GM19240 (cell line): ENCODE results near the gene OXLD1.

Experiments used
- DNase-seq: peaks from one replicate; pipeline ENCODE4 v3.0.0; 2011; ENCODE audit warnings: low spot score; ENCODE audit not compliant: insufficient read length

The OXLD1 gene

DNA sequence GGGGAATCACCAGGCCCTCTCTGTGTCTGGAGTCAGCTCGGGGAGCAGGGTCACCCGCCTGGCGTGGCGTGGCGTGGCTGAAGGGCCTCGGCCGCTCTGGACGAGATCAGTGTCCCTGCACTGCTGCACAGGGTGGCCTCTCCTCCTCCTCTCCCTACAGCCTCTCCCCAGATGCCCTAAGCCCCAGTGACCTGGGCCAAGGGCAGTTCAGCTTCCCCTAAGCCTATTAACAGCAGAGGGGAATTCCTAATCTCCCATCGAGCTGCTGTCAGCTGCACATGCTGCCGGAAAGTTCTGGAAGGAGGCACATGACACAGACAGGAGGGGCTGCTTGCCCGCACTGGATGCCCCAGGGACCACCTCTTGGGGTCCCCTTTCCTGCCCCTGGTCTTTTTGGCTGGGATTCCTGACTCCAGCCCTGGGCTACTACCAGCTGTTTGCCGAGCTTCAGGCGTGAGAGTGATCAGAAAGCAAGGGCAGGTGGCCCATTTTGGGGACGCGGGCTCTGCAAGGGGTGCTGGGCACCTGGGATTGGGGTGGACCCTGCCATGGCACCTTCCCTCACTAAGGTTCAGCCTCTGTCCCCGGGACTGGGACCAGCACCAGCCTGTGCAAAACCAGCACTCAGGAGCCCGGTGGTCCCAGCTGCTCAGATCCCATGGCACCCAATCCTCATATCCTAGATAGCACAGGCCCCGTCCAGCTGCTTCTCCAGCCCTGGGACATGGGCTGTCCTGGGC lies 10.9 kb downstream of the OXLD1 start:
- no peak for DNase-seq

DNA sequence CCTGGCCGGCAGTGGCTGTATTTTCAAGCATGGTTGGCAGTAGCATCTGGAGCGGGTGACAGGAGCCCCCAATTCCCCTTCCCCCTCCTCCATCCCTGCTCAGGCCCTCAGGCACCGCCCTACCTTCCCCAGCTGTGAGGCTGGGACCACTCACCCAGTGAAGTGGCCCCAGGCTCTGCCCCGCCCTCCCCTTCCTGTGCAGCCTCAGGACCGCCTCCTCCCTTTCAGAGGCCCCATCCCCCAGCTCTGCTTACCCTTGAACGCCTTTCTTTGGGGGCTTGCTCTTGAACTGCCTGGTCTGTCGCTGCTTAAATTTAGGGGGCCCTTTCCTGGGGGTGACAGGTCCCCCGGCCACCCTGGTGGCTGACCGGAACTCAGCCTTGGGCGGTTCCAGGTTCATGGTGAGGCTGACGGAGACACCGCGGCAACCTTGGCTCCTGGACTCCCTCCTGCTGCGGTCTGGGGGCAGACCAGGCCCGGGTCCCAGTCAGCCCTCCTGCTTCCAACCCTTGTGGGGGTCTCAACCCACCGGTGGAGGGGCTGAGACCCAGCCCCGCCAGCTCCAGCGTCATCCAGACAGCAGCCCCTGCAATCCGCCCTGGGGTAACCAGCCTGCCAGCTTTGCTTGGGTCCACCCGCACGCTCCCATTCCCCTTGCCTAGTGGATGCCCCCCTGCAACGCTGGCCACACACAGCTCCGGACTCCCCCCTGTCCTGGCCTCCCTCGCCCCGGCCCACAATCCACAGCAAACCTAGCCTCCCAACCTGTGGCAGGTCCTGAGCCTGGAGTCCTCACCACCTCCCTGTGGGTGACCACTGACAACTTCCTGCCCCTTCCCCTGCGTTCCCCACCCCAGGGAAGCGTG lies 13.3 kb downstream of the OXLD1 start:
- peak; percentile 57 for DNase-seq

DNA sequence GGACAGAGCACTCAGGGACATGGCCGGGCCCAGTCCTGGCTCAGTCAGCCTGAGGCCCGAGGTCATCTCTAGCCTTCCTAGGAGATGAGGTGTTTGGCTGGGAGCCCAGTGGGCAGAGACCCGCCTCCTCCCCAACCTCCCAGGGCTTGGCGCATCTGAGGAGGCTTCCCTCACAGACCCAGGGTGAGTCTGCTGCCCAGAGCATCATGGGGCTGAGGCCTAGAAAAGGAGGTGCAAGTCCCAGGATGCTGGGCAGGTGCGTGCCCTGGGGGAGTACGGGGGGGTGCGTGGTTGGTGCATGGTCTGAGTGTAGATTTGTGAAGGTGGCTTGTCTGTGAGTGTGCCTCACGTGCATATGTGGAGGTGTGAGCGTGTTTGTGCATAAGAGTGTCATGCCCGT lies 14.7 kb downstream of the OXLD1 start:
- no peak for DNase-seq

DNA sequence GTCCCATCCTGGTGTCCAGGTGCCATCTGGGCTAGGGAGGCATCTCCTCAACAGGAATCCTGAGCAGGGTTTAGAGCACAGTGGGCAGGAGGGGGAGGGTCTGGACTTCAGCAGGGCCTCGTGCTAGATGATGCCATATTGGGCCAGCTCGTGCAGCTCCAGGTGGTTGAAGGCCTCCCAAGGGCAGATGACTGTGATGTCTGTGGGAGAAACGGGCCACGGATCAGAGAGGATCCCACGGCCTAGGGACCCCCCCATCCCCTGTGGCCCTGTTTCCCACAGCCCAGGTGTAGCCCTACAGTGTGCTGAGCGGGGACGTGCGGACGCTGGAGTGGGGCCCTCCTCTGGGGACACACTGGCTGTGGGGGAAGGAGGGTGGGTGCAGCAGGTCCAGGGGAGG lies 15.5 kb downstream of the OXLD1 start:
- DNase-seq = no peak

DNA sequence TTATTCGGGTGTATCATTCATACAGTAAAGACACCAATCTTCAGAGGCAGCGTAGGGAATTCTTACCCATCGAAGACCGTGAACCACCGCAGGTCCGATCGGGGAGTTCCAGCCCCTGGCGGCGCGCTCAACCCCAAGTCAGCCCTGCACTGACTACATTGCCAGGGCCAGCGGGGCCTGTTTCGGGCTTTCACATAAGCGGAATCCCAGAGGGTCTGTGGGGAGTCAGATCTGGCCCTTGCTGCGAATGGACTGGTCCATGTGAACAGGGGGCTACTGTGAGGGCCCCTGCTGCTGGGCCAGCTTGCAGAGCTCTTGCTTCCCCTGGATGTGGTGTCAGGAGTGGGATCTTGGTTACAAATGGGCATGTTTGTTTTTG lies 17.7 kb downstream of the OXLD1 start:
- DNase-seq = no peak

DNA sequence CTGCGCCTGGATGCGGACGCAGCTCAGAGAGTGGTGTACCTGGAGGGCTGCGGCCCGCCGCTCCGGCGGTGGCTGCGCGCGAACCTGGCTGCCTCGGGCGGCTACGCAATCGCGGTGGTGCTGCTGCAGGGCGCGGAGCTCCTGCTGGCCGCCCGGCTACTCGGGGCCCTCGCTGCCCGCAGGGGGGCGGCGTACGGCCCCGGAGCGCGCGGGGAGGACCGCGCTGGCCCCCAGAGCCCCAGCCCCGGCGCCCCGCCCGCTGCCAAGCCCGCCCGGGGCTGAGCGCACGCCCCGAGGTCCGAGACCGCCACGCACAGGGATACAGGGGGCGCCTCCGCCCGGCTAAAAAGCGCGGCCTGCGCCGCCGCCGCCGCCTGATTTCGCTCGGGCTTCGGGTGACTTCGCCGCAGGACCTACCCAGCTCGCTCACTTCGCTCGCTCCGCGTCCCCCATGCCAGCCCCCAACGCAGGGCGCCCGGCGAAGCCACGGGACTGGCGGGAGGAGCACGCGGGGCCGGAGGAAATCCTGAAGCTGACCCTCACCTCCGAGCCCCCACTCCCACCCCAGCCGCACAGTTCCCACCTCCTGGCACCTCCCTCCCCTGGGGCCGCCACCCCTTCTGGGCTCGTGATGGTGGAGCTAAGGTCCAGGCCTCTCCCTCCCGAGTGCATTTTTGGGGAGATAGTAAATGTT lies 18.2 kb downstream of the OXLD1 start:
- DNase-seq = no peak

DNA sequence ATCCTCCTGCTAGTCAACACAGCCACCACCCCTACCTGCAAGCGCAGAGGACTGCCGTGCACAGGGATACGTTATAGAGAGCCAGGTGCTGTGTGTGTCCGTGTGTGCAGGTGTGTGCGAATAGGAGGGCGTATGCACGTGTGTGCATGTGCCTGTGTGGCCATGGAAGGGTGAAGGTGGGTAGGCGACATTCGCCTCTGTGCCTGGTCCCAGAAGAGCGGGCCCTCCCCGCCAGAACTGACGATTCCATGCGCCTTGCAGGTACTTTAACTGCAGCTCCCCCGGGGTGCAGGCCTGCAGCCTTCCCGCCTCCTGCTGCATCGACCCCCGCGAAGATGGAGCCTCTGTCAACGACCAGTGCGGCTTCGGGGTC lies 18.8 kb downstream of the OXLD1 start:
- DNase-seq = no peak

DNA sequence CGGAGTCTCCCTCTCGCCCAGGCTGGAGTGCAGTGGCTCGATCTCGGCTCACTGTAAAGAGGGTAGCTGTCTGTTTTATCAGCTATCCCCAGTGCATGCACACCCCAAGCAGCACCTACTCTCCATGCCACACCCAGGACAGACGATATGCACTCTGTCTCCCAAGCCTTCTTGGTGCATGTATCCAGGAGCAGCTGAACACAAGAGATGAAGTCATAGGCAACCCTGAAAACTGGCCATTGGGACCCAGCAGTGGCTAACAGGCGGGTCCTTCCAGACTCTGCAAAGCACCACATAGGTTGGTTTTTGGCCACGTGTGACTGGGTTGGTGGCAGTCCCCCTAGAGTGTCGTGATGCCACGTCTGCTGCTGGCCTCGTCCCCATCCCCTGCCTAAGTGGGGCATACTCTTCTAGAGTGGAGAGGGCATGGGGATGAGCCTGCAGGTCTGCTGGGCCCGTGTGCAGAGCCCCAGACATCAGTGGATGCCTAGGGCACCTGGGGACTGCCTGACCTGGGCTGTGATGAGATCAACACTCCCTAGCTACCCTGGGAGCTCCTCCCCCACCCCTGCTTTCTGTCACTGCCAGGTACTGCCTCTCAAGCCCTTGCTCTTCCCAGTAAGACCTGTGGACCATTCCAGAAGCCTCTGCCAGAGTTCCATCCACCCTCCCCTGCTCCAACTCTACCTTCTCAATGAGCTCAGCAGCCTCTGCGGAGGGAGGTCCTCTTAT lies 19.4 kb downstream of the OXLD1 start:
- no peak for DNase-seq

DNA sequence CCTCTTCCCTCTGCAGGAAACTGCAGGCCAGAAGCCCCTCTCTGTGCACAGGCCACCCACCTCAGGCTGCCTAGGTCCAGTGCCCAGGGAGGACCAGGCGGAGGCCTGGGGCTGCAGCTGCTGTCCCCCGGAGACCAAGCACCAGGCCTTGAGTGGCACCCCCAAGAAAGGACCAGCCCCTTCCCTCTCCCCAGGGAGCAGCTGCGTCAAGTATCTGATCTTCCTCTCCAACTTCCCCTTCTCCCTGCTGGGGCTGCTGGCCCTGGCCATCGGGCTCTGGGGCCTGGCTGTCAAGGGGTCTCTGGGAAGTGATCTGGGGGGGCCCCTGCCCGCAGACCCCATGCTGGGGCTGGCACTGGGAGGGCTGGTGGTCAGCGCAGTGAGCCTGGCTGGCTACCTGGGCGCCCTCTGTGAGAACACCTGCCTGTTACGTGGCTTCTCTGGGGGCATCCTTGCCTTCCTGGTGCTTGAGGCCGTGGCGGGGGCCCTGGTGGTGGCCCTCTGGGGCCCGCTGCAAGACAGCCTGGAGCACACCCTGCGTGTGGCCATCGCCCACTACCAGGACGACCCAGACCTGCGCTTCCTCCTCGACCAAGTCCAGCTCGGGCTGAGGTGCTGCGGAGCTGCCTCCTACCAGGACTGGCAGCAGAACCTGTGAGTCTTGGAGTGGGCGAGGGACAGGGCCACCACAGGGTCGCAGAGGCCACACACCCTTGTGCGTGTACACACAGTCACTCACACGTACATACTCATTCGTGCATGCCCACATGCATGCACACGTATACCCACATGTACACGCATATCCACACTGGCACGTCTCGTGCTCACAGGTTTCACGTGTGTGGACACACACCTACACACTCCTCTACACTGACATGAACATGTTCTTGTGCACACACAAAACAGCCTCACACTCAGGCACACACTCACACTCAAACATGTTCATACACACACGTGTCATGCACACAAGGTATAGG lies 21.1 kb downstream of the OXLD1 start:
- DNase-seq = no peak

DNA sequence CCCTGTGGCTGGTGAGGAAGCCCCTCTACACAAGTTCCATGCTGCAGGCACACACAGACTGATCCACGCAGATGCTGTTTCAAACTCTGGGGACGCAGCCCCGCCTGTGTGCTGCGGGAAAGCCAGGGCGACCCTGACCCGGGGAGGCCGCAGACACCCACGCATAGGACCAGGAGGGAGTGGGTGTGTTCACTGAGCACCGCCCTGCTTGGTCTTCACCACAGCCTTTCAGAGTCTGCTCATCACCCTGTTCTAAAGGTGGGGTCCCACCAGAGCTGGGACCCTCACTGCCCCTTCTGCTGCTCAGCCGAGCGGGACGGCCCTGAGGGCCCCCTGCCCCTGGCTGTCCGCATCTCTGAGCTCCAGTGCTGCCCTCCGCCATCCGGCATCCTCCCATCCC lies 21.9 kb downstream of the OXLD1 start:
- no peak for DNase-seq

DNA sequence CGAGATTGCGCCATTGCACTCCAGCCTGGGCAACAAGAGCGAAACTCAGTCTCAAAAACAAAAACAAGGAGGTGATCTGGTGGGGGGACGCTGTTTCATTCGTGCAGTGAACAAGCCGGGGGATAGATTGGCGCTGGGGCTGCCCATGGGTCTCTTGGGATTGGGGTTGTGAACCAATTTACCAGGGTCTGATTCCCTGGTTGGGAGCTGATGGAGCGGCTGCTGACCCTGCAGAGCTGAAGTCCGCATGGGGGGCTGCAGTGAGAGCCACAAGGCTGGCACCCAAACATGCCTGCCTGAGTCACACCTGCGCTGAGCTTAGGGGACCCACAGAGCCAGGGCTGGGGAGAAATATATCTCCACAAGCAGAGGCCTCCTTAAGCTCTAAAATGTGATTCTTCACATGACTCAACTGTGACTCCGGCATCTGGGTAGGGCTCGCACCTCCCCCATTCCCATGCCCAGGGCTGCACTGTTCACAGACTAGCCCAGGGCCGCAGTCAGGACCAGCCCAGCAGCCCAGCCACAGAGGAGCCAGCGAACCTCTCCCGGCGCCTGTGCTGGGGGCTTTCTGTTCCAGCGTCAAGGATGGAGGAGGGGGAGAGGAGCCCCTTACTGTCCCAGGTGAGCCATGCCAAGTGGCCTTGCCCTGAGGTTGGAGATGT lies 24.4 kb downstream of the OXLD1 start:
- no peak for DNase-seq

DNA sequence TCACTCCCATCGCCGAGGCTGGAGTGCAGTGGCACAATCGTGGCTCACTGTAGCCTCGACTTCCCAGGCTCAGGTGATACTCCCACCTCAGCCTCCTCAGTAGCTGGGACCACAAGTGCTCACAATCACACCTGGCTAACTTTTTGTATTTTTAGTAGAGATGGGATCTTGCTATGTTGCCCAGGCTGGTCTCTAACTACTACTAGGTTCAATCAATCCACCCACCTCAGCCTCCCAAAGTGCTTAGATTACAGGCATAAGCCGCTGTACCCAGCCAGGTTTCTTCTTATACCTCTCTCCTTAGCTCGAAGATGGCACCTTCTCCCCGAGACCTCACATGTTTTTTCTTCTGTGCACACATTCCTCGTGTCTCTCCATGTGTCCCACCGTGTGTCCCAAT lies 26.4 kb downstream of the OXLD1 start:
- no peak for DNase-seq

DNA sequence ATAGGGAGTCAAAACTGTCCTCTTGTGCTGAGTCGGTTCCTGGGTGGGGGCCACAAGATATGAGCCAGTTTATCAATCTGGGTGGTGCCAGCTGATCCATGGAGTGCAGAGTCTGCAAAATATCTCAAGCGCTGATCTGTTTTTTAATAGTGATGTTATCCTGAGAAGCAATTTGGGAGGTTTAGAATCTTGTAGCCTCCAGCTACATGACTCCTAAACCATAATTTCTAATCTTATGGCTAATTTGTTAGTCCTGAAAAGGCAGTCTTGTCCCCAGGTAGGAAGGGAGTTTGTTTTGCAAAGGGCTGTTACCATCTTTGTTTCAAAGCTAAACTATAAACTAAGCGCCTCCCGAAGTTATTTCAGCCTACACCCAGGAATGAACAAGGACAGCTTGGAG lies 27.7 kb downstream of the OXLD1 start:
- DNase-seq = no peak

DNA sequence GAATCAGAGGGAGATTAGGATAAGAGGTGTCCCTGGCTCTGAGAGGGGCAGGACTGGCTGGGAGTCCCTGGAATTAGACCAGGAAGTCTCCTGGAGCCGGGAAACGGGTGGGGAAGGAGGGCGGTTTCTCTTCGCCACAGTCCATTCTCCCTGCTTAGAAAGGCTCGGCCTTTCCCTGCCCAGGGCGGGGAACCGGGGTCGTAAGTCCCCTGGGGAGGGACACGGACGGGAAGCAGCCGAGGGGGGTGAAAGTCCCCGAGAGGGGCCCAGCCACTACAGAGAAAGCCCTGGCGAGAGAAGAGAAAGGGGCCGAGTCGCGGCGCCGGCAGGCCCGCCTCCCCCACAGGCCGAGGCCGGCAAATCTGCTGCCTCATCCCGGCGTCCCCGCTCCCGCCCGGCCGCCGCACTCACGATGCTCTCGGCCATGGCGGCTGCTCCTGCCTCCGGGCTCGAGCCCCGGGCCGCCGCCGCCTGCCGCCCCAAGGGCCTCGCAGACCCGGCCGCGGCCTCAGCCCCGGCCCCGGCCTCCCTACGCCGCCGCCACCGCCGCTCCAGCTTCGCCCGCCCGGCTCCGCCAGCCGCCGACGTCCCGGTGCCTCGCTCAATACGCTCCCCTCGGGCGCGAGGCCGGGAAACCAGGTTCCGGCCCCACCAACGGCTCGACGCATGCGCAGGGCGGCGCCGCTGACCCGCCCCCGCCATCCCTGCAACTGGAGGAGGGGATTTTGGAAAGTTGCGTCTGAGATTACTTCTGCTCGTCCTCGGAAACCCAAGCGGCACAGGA lies 29.7 kb downstream of the OXLD1 start, which contains the start of the genes NPLOC4 and TSPAN10:
TSS of gene NPLOC4 (minus strand) at position 608 of the 784 bp plus-strand sequence. CDS start at position 426, 182 bp downstream.
TSS of gene TSPAN10 (plus strand) at position 692 of the 784 bp plus-strand sequence. CDS start 5,217 bp downstream, outside the sequence.
- peak; percentile 96 for DNase-seq

DNA sequence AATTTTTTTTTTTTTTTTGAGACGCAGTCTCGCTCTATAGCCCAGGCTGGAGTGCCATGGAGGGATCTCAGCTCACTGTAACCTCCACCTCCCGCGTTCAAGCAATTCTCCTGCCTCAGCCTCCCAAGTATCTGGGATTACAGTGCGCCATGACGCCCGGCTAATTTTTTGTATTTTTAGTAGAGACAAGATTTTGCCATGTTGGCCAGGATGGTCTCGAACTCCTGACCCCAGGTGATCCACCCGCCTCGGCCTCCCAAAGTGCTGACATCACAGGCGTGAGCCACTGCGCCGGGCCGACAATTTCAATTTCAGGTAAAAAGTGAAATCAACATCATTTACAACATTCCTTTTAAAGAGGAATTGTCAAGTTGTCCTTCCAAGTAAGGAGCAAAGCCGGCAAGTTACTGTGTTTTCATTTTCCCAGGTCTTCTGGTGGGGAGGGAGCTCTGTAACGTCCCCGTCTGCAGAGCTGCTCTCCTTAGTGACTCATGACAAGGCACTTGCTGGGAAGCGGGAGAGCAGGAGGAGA lies 30.4 kb downstream of the OXLD1 start:
- DNase-seq = no peak

DNA sequence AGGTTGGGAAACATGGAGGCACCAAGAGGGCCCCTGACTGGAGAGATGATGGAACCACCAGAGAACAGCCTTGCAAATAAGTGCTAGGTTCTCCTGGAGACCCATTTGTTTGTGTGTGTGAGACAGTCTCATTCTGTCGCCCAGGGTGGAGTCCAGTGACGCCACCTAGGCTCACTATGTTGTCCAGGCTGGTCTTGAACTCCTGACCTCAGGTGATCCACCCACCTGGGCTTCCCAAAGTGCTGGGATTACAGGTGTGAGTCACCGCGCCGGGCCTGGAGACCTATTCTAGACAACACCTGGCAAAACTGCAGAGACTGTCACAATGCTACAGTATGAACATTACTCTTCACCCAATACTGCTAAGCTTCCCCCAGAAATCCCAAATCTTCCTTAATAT lies 31.0 kb downstream of the OXLD1 start:
- DNase-seq = no peak

DNA sequence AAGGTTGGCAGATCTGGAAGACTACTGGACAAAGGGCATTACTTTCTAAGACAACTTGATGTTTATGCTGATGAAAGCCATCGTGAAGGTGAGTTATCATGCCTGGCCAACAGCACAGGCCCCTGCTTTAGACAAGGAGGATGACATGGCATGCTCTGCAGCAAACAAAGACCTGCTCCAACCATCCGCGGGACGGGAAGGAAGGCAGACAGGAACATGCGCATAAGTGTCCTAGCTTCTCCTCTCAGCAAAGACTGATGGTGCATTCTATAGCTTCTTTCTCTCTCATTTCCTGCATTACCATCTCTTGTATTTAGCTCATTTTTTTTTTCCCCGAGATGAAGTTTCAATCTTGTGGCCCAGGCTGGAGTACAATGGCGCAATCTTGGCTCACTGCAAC lies 34.9 kb downstream of the OXLD1 start:
- no peak for DNase-seq

DNA sequence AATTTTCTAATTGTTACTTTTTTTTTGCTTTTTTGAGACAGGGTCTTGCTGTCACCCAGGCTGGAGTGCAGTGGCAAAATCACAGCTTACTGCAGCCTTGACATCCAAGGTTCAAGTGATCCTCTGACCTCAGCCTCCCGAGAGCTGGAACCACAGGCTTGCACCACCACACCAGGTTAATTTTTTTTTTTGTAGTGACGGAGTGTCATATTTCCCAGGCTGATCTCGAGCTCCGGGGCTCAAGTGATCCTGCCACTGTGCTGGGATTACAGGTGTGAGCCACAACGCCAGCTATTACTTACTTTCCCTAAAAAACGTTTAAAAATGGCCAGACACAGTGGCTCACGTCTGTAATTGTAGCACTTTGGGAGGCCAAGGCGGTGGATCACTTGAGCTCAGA lies 36.1 kb downstream of the OXLD1 start:
- DNase-seq = no peak
